ENCODE data around the gene PLAGL1.

- TF ChIP-seq CTCF (IDR thresholded peaks at IDR 0.05; ENCODE audit: low read length) (no peak), EZH2 (IDR thresholded peaks at IDR 0.05; ENCODE audit: borderline replicate concordance, low read length) (no peak)
Measured at GRCh38 chr6:144029452-144029851, 21.4 kb upstream of the PLAGL1 start.
